HG03064 (cell line): ENCODE measurements around the gene MYO10.
A peak's percentile ranks its signal among the peaks of the same experiment; 100 is the strongest.
"Not testable (repeated sequence)": the region's sequence is repeated elsewhere in the genome, so short reads cannot be mapped to it uniquely, and the experiment has no call there.

Experiments used
- ATAC-seq: cut with Tn5 transposase; IDR thresholded peaks from one replicate; pipeline ENCODE4 v1.9.1; 2021; ENCODE audit warnings: low read depth; ENCODE audit not compliant: unreplicated experiment

MYO10 gene

DNA sequence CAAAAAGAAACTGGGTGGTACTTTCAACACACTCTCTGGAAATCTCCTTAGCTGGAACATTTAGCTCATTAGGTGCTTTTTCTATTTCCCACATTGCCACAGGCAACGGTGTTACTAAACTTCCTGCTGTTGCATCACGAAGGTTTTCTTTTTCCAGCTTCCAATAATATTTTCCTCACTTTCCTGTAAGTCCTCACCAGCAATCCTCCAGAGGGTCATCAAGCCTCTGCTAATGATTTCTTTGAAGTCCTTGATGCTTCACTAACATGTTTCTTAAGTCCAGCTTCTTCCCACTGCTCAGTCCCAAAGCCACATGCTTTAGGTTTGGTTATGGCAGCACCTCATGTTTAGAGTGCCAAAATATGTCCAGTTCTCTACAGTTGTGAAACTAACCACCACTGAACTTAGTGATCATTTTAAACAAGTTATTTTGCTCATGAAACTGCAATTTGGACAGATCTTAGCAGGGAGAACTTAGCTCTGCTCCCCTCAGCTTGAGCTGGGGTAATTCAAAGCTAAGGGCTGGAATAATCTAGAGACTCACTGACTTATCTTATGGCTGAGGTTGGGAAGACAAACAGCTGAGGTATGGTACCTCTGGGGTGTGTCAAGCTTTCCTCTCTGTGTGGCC is 279.4 kb downstream of the MYO10 start:
- no peak for ATAC-seq

DNA sequence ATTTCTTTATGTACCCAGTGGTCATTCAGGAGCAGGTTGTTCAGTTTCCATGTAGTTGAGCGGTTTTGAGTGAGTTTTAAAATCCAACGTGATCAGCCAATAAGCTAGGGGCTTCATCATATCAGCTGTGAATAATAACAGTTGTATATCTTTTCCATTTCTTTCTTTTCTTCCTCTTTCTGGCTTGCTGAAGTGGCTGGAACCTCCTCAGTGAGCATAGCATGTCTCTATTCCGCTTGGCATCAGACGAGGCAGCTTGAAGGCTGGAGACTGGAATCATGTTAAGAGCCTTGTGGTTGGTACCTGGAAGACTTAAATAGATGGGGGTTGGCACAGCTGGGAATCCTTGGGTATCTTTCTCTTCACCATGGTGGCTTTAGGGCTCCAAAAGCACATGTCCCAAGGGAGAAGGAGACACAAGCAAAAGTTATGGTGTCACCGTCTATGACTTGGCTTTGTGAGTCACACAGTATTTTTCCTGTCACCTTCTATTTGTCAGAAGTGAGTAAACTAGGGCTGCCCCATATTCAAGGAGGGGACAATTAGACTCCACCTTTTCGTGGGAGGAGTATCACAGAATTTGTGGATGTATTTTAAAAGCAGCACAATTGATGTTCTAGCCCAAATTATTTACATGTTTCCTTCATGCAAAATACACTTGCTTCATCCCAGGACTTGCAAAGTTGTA is 281.3 kb downstream of the MYO10 start:
- no peak for ATAC-seq

DNA sequence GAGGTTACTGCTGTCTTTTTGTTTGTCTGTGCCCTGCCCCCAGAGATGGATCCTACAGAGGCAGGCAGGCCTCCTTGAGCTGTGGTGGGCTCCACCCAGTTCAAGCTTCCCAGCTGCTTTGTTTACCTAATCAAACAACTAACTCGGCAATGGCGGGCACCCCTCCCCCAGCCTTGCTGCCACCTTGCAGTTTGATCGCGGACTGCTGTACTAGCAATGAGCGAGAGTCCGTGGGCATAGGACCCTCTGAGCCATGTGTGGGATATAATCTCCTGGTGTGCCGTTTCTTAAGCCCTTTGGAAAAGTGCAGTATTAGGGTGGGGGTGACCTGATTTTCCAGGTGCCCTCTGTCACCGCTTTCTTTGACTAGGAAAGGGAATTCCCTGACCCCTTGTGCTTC is 287.3 kb downstream of the MYO10 start:
- not testable (repeated sequence) for ATAC-seq

DNA sequence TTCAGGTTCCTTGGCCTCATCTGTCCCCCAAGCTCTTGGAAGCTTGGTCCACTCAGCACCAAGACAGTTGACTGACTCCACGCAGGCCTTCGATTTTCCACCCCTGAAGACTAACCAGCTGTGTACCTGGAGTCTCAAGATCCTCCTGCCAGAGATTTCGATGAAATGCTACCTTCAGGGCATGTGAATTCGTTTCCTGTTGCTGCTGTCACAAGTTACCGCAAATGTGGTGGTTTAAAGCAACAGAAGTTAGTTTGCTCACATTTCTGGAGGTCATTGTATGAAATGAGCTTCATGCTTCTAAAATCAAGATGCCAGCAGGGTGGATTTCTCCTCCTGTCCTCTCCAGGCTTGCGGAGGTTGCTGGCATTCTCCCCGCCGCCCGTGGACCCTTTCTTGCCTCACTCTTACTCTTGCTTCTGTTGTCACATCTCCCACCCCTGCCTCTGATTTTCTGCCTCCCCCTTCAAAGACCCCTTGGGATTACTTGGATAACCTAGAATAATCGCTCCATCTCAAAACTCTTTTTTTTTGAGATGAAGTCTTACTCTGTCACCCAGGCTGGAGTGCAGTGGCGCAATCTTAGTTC is 291.7 kb downstream of the MYO10 start:
- ATAC-seq = no peak

DNA sequence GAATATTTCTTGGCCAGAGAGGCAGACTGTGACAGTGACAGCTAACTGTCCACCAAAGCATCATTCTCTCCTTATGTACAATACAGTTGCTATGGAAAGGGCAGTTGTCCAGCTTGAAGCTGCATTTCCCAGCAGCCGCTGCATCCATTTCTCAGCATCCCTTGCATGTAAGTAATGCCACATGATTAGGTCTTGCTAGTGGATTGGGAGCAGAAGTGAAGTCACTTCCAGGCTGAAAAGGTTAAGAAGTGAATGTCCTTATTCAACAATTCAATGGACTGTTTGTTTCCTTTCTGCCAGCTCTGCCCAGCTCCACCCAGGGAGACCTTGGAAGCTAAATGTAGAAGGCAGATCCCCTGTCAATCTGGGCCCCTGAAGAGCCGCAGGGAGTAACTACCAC is 293.2 kb downstream of the MYO10 start:
- no peak for ATAC-seq

DNA sequence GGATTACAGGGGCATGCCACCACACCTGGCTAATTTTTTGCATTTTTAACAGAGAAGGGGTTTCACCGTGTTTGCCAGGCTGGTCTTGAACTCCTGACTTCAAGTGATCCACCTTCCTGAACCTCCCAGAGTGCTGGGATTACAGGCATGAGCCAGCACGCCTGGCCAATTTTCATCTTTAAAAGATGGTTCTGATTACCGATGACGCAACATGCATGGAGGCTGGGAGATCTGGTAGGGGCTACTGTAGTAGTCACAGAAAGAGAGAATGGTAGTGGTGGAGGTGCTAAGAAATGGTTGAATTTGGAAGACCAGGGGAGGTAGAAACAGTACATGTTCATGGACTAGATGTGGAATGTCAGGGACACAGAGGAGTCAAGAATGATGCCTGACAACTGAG is 296.9 kb downstream of the MYO10 start:
- no peak for ATAC-seq

DNA sequence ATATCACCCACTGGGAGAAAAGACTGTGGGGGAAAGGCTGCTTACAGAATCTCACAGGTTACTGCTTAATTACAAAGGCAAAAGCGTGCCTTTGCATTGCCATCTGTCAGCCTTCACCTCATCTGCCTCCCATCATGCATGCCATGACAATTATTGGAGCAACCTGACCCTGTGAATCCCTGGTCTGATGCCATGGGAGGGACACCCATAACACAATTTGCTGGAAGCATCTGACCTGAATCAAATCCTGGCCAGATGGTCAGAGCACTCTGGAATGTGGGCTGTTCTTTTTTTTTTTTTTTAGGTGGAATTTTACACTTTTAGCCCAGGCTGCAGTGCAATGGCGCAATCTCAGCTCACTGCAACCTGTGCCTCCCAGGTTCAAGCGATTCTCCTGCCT is 307.7 kb downstream of the MYO10 start:
- no peak for ATAC-seq

DNA sequence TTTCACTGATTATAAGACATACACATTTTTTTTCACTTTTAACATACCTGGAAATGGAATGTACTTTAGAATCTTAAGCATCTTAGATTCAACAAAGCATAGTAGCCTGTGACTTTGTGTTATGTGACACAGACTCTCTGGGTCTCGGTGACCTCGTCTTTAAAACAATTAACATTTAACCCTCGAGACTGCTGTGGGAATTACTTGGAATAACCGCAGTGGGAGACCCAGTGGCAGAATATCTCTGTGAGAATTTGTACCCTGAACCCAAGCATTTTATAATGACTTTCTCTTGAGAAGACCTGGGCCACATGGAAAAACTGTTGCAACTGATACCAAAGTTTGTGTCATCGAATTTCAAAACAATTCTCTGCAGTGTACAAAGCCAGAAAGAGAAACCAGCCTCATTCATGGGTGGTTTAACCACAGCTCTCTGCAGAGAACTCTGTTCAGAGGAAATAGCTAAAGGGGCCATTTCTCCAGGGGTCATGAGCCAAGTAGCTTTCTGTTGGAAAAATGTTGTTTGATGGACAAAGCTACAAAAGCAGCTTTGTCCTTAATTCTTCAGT is 309.3 kb downstream of the MYO10 start:
- no peak for ATAC-seq

DNA sequence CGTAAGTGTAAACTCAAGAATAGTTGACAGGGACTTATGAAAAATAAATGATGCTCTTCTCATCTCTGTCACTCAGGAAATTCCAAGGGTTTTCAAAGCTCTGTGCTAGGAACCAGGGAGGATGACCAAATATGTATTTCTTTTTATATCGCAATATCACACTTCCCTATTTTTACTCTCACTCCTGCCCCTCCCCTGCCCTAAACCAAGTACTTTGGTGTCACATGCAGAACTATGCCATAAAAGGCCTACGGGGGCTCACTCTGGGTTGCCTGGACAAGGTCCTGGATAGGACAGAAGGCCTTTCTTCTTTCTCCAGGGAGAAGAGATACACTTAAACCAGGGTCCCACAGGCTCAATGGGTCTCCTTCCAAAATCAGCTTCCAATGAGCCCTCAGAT is 311.0 kb downstream of the MYO10 start:
- ATAC-seq = no peak

DNA sequence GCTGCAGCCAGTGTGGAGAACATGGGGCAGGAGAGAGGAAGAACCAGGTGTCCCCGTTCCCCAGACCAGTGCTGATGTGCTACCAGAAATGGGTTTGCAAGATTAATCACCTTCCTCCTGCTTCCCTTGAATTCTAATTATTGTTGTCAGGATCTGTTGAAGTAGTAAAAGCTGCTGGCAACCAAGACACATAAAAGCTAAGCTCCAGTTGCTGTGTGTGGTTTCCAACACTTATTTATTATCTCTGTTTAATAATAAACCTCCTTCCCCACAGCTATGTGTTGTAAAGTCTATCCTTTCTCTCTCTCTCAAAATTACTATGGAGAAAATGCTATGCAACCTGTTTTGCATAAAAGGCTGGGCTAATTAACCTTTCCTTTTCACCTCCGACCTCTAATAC is 317.0 kb downstream of the MYO10 start:
- ATAC-seq = no peak

DNA sequence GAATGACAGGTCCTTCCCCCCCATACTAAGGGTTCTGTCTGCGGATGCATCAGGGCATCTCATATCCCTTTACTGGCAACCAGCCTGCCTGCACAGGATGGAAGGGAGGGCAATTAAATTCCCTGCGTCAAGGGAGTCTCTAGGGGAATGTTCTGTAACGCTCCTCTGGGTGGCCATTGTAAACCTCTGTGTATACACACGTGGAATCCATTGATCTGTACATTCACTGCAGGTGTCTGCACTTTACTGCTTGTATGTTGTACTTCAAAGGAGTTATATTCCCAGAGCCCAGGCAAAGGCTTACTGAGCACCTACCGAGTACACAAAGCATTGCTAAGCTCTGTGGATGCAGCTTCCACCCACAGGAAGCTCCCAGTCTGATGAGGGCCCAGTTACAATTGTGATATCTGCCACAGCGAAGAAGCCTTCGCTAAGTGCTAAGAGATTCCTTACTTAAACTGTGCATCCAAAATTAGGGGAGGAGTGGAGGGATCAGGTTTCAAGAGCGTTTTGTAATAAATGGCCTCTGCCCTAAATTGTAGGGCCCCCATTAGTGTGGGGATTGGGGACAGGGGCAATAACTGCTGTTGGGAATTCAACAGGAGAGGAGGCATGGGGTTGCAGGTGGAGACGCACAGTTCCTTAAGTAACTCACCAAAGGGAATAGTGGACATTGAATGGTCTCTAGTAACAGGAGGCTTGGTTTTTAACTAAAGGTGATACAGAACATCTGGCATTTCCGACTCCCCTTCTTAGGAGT is 317.8 kb downstream of the MYO10 start:
- ATAC-seq = no peak

DNA sequence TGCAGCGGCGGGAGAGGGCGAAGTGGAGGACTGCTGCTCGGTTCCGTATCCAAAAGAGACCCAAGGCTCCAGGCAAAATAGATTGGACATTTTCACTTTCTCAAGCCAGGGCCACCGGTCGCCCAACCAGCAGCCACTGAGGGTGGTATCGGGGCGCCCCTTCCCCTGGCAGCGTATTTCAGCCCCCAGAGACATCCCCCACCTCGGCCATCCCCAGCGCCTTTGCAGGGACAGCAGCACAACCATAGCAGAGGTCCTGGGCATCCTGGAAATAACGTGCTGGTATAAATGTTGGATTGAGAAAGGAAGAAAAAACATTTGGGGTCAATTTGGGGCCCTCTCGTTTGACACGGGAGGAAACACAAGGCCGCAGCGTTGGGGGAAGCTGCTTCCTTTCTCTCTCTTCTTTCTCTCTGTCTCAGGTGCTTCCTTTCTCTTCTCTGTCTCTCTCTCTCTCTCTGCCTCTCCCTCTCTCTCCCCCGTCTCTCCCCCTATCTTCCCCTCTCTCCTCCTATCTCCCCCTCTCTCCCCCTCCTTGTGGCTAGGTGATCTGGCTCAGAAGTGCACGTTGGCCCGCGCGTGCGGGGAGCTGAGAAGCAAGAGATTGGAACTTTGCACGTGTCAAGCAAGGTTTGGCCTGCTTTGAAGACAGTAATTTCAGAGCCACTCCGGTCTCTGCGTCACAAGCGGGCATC is 318.7 kb downstream of the MYO10 start:
- ATAC-seq = no peak

DNA sequence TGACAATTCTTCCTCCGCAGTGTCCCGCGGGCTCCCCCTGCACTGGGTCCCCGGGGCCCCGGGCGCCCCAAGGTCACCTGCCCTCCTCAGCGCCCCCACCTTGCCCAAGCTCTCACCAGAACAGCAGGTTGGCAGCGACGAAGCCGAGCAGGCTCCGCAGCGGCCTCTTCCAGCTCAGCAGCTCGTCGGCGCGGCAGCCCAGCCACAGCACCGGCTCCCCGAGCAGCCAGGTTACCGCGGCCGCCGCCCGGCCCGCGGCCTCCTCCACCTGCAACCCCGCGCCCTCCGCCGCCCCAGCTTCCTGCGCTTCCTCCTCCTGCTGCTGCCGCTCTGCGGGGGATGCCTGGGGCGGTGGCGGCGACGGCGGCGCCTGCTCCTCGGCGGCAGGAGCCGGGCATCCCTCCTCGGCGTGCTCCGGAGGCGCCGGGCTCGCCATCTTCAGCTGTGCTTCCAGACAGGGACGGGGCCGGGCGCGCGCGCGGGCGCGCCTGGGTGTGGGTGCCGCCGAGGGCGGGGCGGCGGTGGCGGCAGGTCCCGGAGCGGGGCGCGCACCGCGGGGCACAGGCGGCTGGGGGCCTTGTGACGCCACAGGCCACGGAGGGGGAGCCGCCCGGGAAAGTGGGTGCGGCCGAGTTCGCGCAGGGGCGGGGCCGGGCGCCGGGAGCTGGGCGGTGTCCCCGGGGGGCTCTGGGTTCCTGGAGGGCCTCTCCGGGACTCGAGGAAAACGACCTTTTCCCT is 319.4 kb downstream of the MYO10 start, which contains the start of gene RETREG1:
TSS of gene RETREG1 (minus strand) at position 462 of the 738 bp plus-strand sequence. CDS start at position 436, 26 bp downstream.
- ATAC-seq = peak; percentile 58

DNA sequence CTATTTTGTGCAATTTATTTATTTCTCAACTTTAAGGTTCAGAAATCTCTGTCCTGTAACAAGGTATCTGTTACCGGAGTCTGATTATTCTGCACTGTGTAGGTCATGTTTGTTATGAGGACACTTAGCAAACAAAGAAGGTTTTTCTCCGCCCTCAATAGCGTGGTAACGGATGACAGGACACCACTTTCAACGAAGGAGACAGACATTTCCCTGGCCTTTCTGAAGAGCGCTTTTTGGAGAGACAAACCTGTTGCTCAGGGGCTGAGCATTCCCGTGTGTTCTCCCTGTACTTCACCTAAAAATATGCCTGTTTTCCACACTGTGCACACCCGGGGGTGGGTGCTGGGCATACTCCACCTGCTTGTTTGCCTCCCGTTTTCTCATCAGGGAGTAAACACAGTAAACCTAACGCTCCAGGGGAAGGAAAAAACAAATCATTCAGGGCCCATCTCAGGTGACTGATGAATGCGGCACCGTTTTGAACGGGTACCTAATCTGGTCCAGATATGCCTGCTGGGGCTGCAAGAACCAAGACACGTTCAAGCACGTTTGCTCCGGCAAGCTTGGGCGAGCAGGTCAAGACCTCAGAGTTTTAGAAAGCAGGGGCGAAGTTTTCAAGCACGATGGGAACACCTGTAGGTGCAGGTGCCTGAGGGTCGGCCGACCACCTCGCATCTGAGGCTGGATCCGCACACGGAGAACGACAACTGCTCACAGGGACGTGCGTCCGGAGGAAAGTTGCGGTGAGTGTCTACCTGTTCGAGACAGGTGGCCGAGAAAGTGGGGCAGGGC is 320.1 kb downstream of the MYO10 start:
- ATAC-seq = peak; percentile 13

DNA sequence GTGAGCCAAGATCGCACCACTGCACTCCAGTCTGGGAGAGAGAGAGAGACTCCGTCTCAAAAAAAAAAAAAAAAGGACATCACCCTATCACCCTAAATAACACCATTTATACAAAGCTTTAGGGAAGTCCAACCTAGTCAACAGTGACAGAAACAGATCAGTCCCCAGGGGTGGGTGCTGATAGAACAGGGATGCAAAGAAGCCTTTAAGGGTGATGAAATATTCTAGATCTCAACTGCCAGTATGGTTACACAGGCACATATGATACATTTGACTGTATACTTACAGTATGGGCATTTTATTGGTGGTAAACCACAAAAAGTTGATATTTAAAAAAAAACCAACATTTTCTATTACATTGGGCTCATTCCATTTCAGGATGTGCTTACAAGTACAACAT is 324.1 kb downstream of the MYO10 start:
- no peak for ATAC-seq
